Neural crest cell (in vitro differentiated cells): ENCODE measurements around the gene ADCYAP1. TPM values are rescaled to one million over a fixed set of nuclear protein-coding genes. Genes with fewer than 3 reads are reported as not detected.

Experiments
- DNase-seq: peaks from one replicate; pipeline ENCODE4 v3.0.0; 2021; ENCODE audit warnings: low read depth, mixed read lengths, low spot score
- H3K27ac Mint-ChIP-seq: one replicate; pipeline ENCODE4 v1.8.0; 2021; ENCODE audit warnings: mild to moderate bottlenecking, mixed read lengths; ENCODE audit not compliant: unreplicated experiment
- H3K27me3 Mint-ChIP-seq: 2 replicates; pipeline ENCODE4 v1.8.0; 2021; ENCODE audit warnings: low read depth, mild to moderate bottlenecking, mixed read lengths
- H3K36me3 Mint-ChIP-seq: 2 replicates; pipeline ENCODE4 v1.8.0; 2021; ENCODE audit warnings: low read depth, mild to moderate bottlenecking, mixed read lengths
- H3K4me1 Mint-ChIP-seq: 2 replicates; pipeline ENCODE4 v1.8.0; 2021; ENCODE audit warnings: mixed read lengths
- H3K4me3 Mint-ChIP-seq: one replicate; pipeline ENCODE4 v1.8.0; 2021; ENCODE audit warnings: mild to moderate bottlenecking, mixed read lengths
- H3K9me3 Mint-ChIP-seq: 2 replicates; pipeline ENCODE4 v1.8.0; 2021; ENCODE audit warnings: mixed read lengths
- CTCF ChIP-seq: fragments of 200-600 bp; sonication (generic); conservative IDR thresholded peaks from 2 replicates; pipeline ENCODE4 v1.5.0; 2021; ENCODE audit warnings: antibody characterized with exemption, mild to moderate bottlenecking
- total RNA-seq: library from RNA; stranded (reverse); gene quantifications from 2 replicates; pipeline ENCODE4 v1.2.1, GENCODE V29; 2021

The ADCYAP1 gene
- total RNA-seq, 1 donor from 2014 or later, result 0.68 TPM

GRCh38 chr18:911486-911885 is 6.8 kb downstream of the ADCYAP1 start:
- Mint-ChIP-seq H3K4me1 (peaks cover 9% of the 10 kb centered on the region), H3K27me3 (peaks cover 94% of the 10 kb centered on the region), H3K9me3 (peaks cover 2% of the 10 kb centered on the region), H3K36me3 (no peaks in the 10 kb centered on the region), H3K4me3 (no peak overlapping the region), H3K27ac (no peak overlapping the region)
- no peak for DNase-seq
- TF ChIP-seq CTCF, result no peak

GRCh38 chr18:916562-916961 is 11.9 kb downstream of the ADCYAP1 start:
- Mint-ChIP-seq H3K27me3 (peaks cover 79% of the 10 kb centered on the region), H3K36me3 (no peaks in the 10 kb centered on the region)
- no peak for DNase-seq

GRCh38 chr18:919078-919477 is 14.4 kb downstream of the ADCYAP1 start:
- no peaks in the 10 kb centered on the region for H3K36me3 Mint-ChIP-seq
- H3K9me3 Mint-ChIP-seq, result peaks cover 2% of the 10 kb centered on the region

More at GRCh38 chr18:916562-916961, 11.9 kb downstream of the ADCYAP1 start:
- Mint-ChIP-seq H3K4me1 (no peaks in the 10 kb centered on the region), H3K27ac (no peak overlapping the region), H3K9me3 (peaks cover 2% of the 10 kb centered on the region), H3K4me3 (no peak overlapping the region)
- TF ChIP-seq CTCF, result no peak

GRCh38 chr18:923144-923866 is 18.6 kb downstream of the ADCYAP1 start:
- no peak for DNase-seq
- no peak for TF ChIP-seq CTCF
- Mint-ChIP-seq H3K36me3 (no peaks in the 10 kb centered on the region), H3K4me1 (no peaks in the 10 kb centered on the region), H3K9me3 (no peaks in the 10 kb centered on the region), H3K27ac (no peak overlapping the region), H3K4me3 (no peak overlapping the region), H3K27me3 (peaks cover 29% of the 10 kb centered on the region)

More at GRCh38 chr18:919078-919477, 14.4 kb downstream of the ADCYAP1 start:
- H3K4me1 Mint-ChIP-seq, result no peaks in the 10 kb centered on the region
- DNase-seq, result no peak
- H3K4me3 Mint-ChIP-seq, result no peak overlapping the region
- no peak for TF ChIP-seq CTCF
- H3K27ac Mint-ChIP-seq, result no peak overlapping the region
- H3K27me3 Mint-ChIP-seq, result peaks cover 63% of the 10 kb centered on the region

GRCh38 chr18:924987-925386 is 20.3 kb downstream of the ADCYAP1 start:
- Mint-ChIP-seq H3K27ac (no peak overlapping the region), H3K27me3 (peaks cover 21% of the 10 kb centered on the region), H3K9me3 (no peaks in the 10 kb centered on the region), H3K4me3 (no peak overlapping the region), H3K36me3 (no peaks in the 10 kb centered on the region), H3K4me1 (no peaks in the 10 kb centered on the region)
- no peak for DNase-seq
- TF ChIP-seq CTCF, result no peak
